K562 (cell line): Measurements from ENCODE around the gene ADORA3.

Source experiments
- CREM ChIP-seq: IDR thresholded peaks from 2 replicates; pipeline ENCODE4 v1.6.1; 2014; ENCODE audit warnings: antibody characterized with exemption, low read depth
- LEF1 ChIP-seq: fragments of 450-650 bp; IDR thresholded peaks from 2 replicates; pipeline ENCODE4 v1.6.1; 2016; ENCODE audit warnings: mild to moderate bottlenecking
- MYC ChIP-seq, 2 experiments: fragments of 250-450 bp in 1 of 2; sonication (Bioruptor Pico) in 1 of 2; IDR thresholded peaks; 2 replicates each; pipeline versions ENCODE4 v1.5.1 to v1.6.1; 2012 to 2021; ENCODE audit warnings: low read depth in 2 of 2, borderline replicate concordance in 1 of 2, improper control_type of control experiment in 1 of 2, low read length in 1 of 2, mild to moderate bottlenecking in 1 of 2, moderate library complexity in 1 of 2
- TF ChIP-seq, protein P1 (sequence below), 2 experiments: fragments of 450-650 bp; formaldehyde crosslinking in 1 of 2; IDR thresholded peaks; 2 replicates each; pipeline versions ENCODE4 v1.4.0 to v1.6.1; 2014 to 2020; ENCODE audit warnings: mild to moderate bottlenecking in 2 of 2, borderline replicate concordance in 1 of 2, low read depth in 1 of 2
- TF ChIP-seq, protein P2 (sequence below), 3 experiments: IDR thresholded peaks in 2 of 3; conservative IDR thresholded peaks in 1 of 3; 2 replicates each; pipeline ENCODE4 v1.5.1; 2011 to 2012; ENCODE audit warnings: low read length in 3 of 3, mild to moderate bottlenecking in 3 of 3, control low read depth in 2 of 3, improper control_type of control experiment in 1 of 3, inconsistent platforms in 1 of 3, low read depth in 1 of 3, mixed read lengths in 1 of 3, moderate library complexity in 1 of 3; ENCODE audit not compliant: insufficient read depth in 2 of 3

DNA sequence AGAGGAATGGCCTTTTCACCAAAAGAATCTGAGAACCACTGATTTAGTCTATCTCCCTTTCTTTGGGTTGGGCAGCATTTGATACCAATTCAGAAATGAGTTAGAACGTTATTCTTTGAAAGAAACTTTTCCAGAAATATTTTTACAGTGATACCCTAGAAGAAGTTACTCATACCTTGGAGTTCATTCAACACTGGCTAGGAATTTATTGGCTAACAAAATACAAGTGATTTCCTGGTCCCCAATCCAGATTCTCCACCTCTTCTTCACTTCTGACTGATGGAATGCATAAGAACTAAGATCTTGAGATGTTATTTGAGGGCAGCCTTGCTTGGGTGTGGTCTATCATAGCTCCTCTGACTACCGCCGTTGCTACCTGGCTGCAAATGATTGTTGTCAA, 20.3 kb downstream of the ADORA3 start:
- TF ChIP-seq LEF1 (no peak), CREM (no peak), MYC (IDR thresholded peaks at IDR 0.05; ENCODE audit: low read depth, low read length) (no peak), MYC (CRISPR knock-in tag; IDR thresholded peaks at IDR 0.05; ENCODE audit: borderline replicate concordance, low read depth) (no peak)
- TF ChIP-seq, protein P1, sequence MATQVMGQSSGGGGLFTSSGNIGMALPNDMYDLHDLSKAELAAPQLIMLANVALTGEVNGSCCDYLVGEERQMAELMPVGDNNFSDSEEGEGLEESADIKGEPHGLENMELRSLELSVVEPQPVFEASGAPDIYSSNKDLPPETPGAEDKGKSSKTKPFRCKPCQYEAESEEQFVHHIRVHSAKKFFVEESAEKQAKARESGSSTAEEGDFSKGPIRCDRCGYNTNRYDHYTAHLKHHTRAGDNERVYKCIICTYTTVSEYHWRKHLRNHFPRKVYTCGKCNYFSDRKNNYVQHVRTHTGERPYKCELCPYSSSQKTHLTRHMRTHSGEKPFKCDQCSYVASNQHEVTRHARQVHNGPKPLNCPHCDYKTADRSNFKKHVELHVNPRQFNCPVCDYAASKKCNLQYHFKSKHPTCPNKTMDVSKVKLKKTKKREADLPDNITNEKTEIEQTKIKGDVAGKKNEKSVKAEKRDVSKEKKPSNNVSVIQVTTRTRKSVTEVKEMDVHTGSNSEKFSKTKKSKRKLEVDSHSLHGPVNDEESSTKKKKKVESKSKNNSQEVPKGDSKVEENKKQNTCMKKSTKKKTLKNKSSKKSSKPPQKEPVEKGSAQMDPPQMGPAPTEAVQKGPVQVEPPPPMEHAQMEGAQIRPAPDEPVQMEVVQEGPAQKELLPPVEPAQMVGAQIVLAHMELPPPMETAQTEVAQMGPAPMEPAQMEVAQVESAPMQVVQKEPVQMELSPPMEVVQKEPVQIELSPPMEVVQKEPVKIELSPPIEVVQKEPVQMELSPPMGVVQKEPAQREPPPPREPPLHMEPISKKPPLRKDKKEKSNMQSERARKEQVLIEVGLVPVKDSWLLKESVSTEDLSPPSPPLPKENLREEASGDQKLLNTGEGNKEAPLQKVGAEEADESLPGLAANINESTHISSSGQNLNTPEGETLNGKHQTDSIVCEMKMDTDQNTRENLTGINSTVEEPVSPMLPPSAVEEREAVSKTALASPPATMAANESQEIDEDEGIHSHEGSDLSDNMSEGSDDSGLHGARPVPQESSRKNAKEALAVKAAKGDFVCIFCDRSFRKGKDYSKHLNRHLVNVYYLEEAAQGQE (IDR thresholded peaks at IDR 0.05; ENCODE audit: borderline replicate concordance), result no peak
- TF ChIP-seq, protein P1 (CRISPR knock-in tag; IDR thresholded peaks at IDR 0.05; ENCODE audit: low read depth), result no peak
- TF ChIP-seq, protein P2, sequence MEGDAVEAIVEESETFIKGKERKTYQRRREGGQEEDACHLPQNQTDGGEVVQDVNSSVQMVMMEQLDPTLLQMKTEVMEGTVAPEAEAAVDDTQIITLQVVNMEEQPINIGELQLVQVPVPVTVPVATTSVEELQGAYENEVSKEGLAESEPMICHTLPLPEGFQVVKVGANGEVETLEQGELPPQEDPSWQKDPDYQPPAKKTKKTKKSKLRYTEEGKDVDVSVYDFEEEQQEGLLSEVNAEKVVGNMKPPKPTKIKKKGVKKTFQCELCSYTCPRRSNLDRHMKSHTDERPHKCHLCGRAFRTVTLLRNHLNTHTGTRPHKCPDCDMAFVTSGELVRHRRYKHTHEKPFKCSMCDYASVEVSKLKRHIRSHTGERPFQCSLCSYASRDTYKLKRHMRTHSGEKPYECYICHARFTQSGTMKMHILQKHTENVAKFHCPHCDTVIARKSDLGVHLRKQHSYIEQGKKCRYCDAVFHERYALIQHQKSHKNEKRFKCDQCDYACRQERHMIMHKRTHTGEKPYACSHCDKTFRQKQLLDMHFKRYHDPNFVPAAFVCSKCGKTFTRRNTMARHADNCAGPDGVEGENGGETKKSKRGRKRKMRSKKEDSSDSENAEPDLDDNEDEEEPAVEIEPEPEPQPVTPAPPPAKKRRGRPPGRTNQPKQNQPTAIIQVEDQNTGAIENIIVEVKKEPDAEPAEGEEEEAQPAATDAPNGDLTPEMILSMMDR (IDR thresholded peaks at IDR 0.05 in 2 of 3, conservative IDR thresholded peaks at IDR 0.05 in 1 of 3; ENCODE audit: insufficient read depth in 2 of 3, low read depth in 1 of 3, low read length in 3 of 3), result no peak
